HepG2 (cell line): ENCODE measurements around the gene ATXN7L2. TPM values are rescaled to one million over a fixed set of nuclear protein-coding genes. Genes with fewer than 3 reads are reported as not detected.

Experiments used
- ATAC-seq: fragments of 200-7000 bp; cut with Tn5 transposase; 3 replicates; pipeline ENCODE4 v1.9.1; 2020; ENCODE audit warnings: mild to moderate bottlenecking, moderate library complexity
- BruUV-seq: library from RNA; stranded (reverse); fragments of 400-500 nt; replicated peaks from 2 replicates; lab custom pipeline; 2021; lab: Mats Ljungman, UMichigan
- CTCF ChIA-PET: fragments of 300-600 bp; formaldehyde crosslinking; extraction: SDS; loops from one replicate; lab custom pipeline; 2021; ENCODE audit warnings: low total read pairs, inconsistent platforms, low intra/inter-chr PET ratio; lab: Yijun Ruan, JAX
- POLR2A ChIA-PET: fragments of 350-600 bp; sonication (Branson Sonifier 250); formaldehyde crosslinking; loops from one replicate; lab custom pipeline; 2020; ENCODE audit warnings: antibody characterized with exemption, inconsistent platforms; lab: Yijun Ruan, JAX
- DNase-seq: peaks from one replicate; pipeline ENCODE4 v3.0.0-alpha.2; 2015; ENCODE audit warnings: low spot score
- FAIRE-seq: peaks from 3 replicates; lab custom pipeline; 2011; peaks lifted over from hg19 to GRCh38; lab: Jason Lieb, UNC
- H2AFZ ChIP-seq: one replicate; pipeline ENCODE4 v1.6.1; 2011; ENCODE audit warnings: low read length, inconsistent platforms
- H3K27ac ChIP-seq: fragments of 300-600 bp; 3 replicates; pipeline ENCODE4 v1.8.0; 2011; ENCODE audit warnings: mixed run types, mild to moderate bottlenecking, mixed read lengths, low read length, inconsistent platforms; ENCODE audit not compliant: insufficient read depth; ENCODE audit errors: extremely low read length
- H3K27me3 ChIP-seq, 2 experiments: fragments of 200-600 bp in 1 of 2; 2 replicates in 1 of 2; 3 replicates in 1 of 2; pipeline versions ENCODE4 v1.6.0 to v1.8.0; 2011; ENCODE audit warnings: low read length in 2 of 2, mild to moderate bottlenecking in 2 of 2, moderate library complexity in 2 of 2, inconsistent platforms in 1 of 2; ENCODE audit not compliant: insufficient read depth in 2 of 2, control insufficient read depth in 1 of 2
- H3K36me3 ChIP-seq, 2 experiments: fragments of 200-600 bp in 1 of 2; replicated peaks in 1 of 2; 2 replicates in 1 of 2; 3 replicates in 1 of 2; pipeline versions ENCODE4 v1.5.1 to v1.8.0; 2011; ENCODE audit warnings: low read length in 2 of 2, inconsistent platforms in 1 of 2; ENCODE audit not compliant: insufficient read depth in 2 of 2, control insufficient read depth in 1 of 2
- H3K4me1 ChIP-seq: 2 replicates; pipeline ENCODE4 v1.5.1; 2012; ENCODE audit warnings: low read length, inconsistent platforms; ENCODE audit not compliant: insufficient read depth
- H3K4me2 ChIP-seq: 2 replicates; pipeline ENCODE4 v1.6.0; 2011; ENCODE audit warnings: low read depth, low read length, inconsistent platforms
- H3K4me3 ChIP-seq, 3 experiments: fragments of 200-600 bp in 1 of 3; sonication (generic), shearing (Covaris generic) in 1 of 3; replicated peaks in 1 of 3; 2 replicates each; pipeline ENCODE4 v1.5.1; 2011 to 2016; ENCODE audit warnings: low read length in 3 of 3, inconsistent platforms in 2 of 3, low read depth in 2 of 3, mild to moderate bottlenecking in 2 of 3, control low read depth in 1 of 3, mixed read lengths in 1 of 3; ENCODE audit not compliant: insufficient read depth in 1 of 3
- H3K79me2 ChIP-seq: one replicate; pipeline ENCODE4 v1.6.1; 2011; ENCODE audit warnings: low read length, inconsistent platforms; ENCODE audit not compliant: insufficient read depth
- H3K9ac ChIP-seq: 2 replicates; pipeline ENCODE4 v1.6.0; 2011; ENCODE audit warnings: mild to moderate bottlenecking, low read depth, low read length, inconsistent platforms; ENCODE audit not compliant: insufficient read depth
- H3K9me3 ChIP-seq: 2 replicates; pipeline ENCODE4 v1.5.1; 2012; ENCODE audit warnings: mild to moderate bottlenecking, low read length
- H4K20me1 ChIP-seq: 2 replicates; pipeline ENCODE4 v1.6.0; 2011; ENCODE audit warnings: inconsistent platforms, mild to moderate bottlenecking, low read length, moderate library complexity; ENCODE audit not compliant: insufficient read depth
- BHLHE40 ChIP-seq: IDR thresholded peaks from 2 replicates; pipeline ENCODE4 v1.6.1; 2011; ENCODE audit warnings: low read length, improper control_type of control experiment
- EHMT2 ChIP-seq: fragments of 200-600 bp; sonication (generic); IDR thresholded peaks from 2 replicates; pipeline ENCODE4 v1.7.0; 2017; ENCODE audit warnings: antibody characterized with exemption, low read depth, low read length, borderline replicate concordance
- ETV5 ChIP-seq: IDR thresholded peaks from 2 replicates; pipeline ENCODE4 v1.6.1; 2018; ENCODE audit warnings: missing biosample characterization, missing genetic modification reagents, inconsistent platforms, borderline replicate concordance
- KLF9 ChIP-seq: IDR thresholded peaks from 2 replicates; pipeline ENCODE4 v1.6.1; 2016; ENCODE audit warnings: low read depth
- NFIC ChIP-seq: IDR thresholded peaks from 2 replicates; pipeline ENCODE4 v1.6.1; 2012; ENCODE audit warnings: mild to moderate bottlenecking, low read length, inconsistent platforms
- PAF1 ChIP-seq: IDR thresholded peaks from 2 replicates; pipeline ENCODE4 v1.6.1; 2016; ENCODE audit warnings: missing genetic modification reagents, missing compliant biosample characterization
- TRIM24 ChIP-seq: sonication (generic); formaldehyde crosslinking; IDR thresholded peaks from 2 replicates; pipeline ENCODE4 v1.8.0; 2022; ENCODE audit warnings: mild to moderate bottlenecking, missing genetic modification reagents
- USF2 ChIP-seq, 2 experiments: sonication (generic) in 1 of 2; formaldehyde crosslinking in 1 of 2; IDR thresholded peaks; 2 replicates each; pipeline versions ENCODE4 v1.5.1 to v1.6.1; 2011 to 2020; ENCODE audit warnings: borderline replicate concordance in 1 of 2, low read depth in 1 of 2, low read length in 1 of 2, mild to moderate bottlenecking in 1 of 2, missing genetic modification reagents in 1 of 2, moderate library complexity in 1 of 2
- ZNF142 ChIP-seq: sonication (generic); formaldehyde crosslinking; IDR thresholded peaks from 2 replicates; pipeline ENCODE4 v1.4.0; 2020; ENCODE audit warnings: missing genetic modification reagents
- ZNF282 ChIP-seq: fragments of 450-650 bp; IDR thresholded peaks from 2 replicates; pipeline ENCODE4 v1.6.1; 2018; ENCODE audit not compliant: partially characterized antibody
- ZNF382 ChIP-seq: sonication (generic); formaldehyde crosslinking; IDR thresholded peaks from 2 replicates; pipeline ENCODE4 v1.5.0; 2020; ENCODE audit warnings: missing genetic modification reagents, mild to moderate bottlenecking, borderline replicate concordance
- WGBS: methylation state at CpG from one replicate; pipeline ENCODE4 v1.1.6; 2017; ENCODE audit warnings: low lambda C conversion rate; 5-methylcytosine and 5-hydroxymethylcytosine counted together
- in situ Hi-C: cut with HindIII; loops from 2 replicates; pipeline ENCODE4 v1.10.0; 2017; ENCODE audit warnings: low pct_unique_long_range_greater_than_20kb; ENCODE audit not compliant: extremely low pct_ligation_motif_present
- intact Hi-C: fragments of 100-400 bp; cut with micrococcal nuclease; formaldehyde crosslinking; loops from one replicate; pipeline ENCODE4 v1.10.0; 2022; ENCODE audit not compliant: unreplicated experiment
- polyA plus RNA-seq, 8 experiments: library from polyadenylated mRNA; depleted of rRNA in 3 of 8; stranded (reverse) in 7 of 8; unstranded in 1 of 8; fragments of >200 nt; fragmentation: Illumina TruSeq in 4 of 8; extraction: Trizol in 4 of 8; gene quantifications; 2 replicates each; pipeline versions ENCODE4 v1.2.1 to v1.2.3, GENCODE V29; 2011 to 2016; ENCODE audit warnings: low read depth in 4 of 8, missing spikeins in 1 of 8, mixed read lengths in 1 of 8; ENCODE audit not compliant: insufficient read depth in 1 of 8
- total RNA-seq, 5 experiments: library from RNA; depleted of rRNA; stranded (reverse); fragments of >200 nt; fragmentation: Illumina TruSeq; extraction: Trizol; gene quantifications; 2 replicates each; pipeline ENCODE4 v1.2.3, GENCODE V29; 2016; ENCODE audit warnings: low read depth in 1 of 5

Gene ATXN7L2
- total and polyA plus RNA-seq, 2 of the 13 experiments (the other 11 are each of a cell fraction or from before 2014, with no cell fraction given) = 2.7 to 2.8 TPM

DNA sequence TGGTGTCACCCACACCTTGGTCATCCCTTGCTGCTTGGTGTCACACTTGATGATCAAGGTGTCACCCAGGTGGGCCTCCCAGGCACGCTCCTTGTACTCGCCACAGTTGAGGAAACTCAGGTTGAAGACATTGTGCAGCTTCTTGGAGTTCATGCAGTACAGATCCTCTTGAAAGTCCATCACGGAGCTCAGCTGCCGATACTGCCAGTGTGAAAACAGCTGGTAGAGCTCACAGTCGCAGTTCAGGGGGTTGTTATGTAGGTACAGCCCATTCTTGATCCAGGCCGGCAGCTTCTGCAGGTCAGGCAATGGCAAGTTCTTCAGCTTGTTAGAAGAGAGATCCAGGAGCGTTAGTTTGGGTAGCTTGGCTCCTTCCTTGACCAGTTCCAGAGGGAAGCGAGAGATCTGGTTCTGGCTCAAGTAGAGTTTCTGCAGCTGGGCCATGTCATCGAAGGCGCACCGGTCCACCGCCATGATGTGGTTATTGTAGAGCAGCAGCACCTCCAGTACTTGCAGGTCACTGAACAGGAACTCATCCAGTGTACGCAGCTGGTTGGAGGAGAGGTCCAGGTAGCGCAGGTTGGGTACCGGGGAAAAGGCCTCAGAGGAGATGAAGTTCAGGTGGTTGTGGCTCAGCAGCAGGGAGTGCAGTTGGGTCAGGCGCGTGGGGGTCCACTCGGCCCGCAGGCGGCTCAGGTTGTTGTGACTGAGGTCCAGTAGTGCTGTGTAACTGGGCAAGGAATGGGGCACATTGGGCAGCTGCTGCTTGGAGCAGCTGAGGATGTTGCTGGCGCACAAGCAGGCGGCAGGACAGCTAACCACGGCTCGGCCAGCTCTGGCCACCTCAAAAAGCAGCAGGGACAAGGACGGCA lies 24.5 kb downstream of the ATXN7L2 start (continued):
- TF ChIP-seq USF2 (IDR thresholded peaks at IDR 0.05; ENCODE audit: low read depth, low read length) (no peak), USF2 (CRISPR knock-in tag; IDR thresholded peaks at IDR 0.05; ENCODE audit: borderline replicate concordance) (no peak), BHLHE40 (no peak), TRIM24 (CRISPR knock-in tag) (no peak)

GRCh38 chr1:109508873-109509175 lies 25.1 kb downstream of the ATXN7L2 start:
- in situ Hi-C loops = no loop called here
- ChIA-PET CTCF (no interaction called here), POLR2A (interaction anchor here (1.4 to 1.8 kb wide), 4 partner anchors 14 to 255 kb away, joined by 4 to 8 read pairs (median 6); partner anchors contain the start of genes ATXN7L2, CYB561D1, EPS8L3 and GNAI3)
- 47% methylated on average over 6 of the region's 7 CpGs for WGBS
- Histone ChIP-seq H4K20me1 (no peaks in the 10 kb centered on the region), H3K4me3 (peak overlapping the region; percentile 51 to 75 (median 54); a peak in 5 of 6 replicates), H3K9me3 (no peaks in the 10 kb centered on the region), H2AFZ (no peak overlapping the region), H3K27ac (no peak overlapping the region), H3K4me1 (peaks cover 17% of the 10 kb centered on the region), H3K9ac (no peak overlapping the region), H3K27me3 (peaks cover 0 to 18% of the 10 kb centered on the region in 2 experiments; a peak in 3 of 5 replicates), H3K4me2 (peak overlapping the region; percentile 84), H3K36me3 (no peaks in the 10 kb centered on the region), H3K79me2 (no peaks in the 10 kb centered on the region)
- no peak; the same call in 2 of the 3 replicates for ATAC-seq
- no peak for DNase-seq
- BruUV-seq = TSS peak; percentile 53
- FAIRE-seq = no peak
- intact Hi-C loops = no loop called here
- TF ChIP-seq EHMT2 = no peak
- no peak for TF ChIP-seq NFIC
- TF ChIP-seq KLF9 (CRISPR knock-in tag) = no peak
- no peak for TF ChIP-seq ETV5 (CRISPR knock-in tag)
- no peak for TF ChIP-seq ZNF142
- no peak for TF ChIP-seq PAF1
- TF ChIP-seq ZNF282 = no peak
- no peak for TF ChIP-seq ZNF382 (CRISPR knock-in tag)
